Measurements from ENCODE around the gene PWWP2B.

GRCh38 chr10:132357286-132358058 lies 39.5 kb upstream of the PWWP2B start:
- TF ChIP-seq EZH2phosphoT487 (conservative IDR thresholded peaks at IDR 0.05; ENCODE audit: low read length), result no peak
- TF ChIP-seq CTCF (IDR thresholded peaks at IDR 0.05; ENCODE audit: insufficient read depth, low read length, poor library complexity, severe bottlenecking), result no peak

Data from SU-DHL-6 (cell line).